Loucy (cell line): ENCODE data around the gene BCL11A.

Experiments used
- H2AFZ ChIP-seq: fragments of 200-600 bp; sonication (generic); 2 replicates; pipeline ENCODE4 v1.6.0; 2016; ENCODE audit warnings: antibody characterized with exemption, mild to moderate bottlenecking, low read length, moderate library complexity
- H3F3A ChIP-seq: fragments of 200-600 bp; 2 replicates; pipeline ENCODE4 v1.6.0; 2016; ENCODE audit warnings: antibody characterized with exemption, low read depth, mild to moderate bottlenecking
- H3K27me3 ChIP-seq: fragments of 200-600 bp; sonication (generic); 2 replicates; pipeline ENCODE4 v1.6.1; 2014; ENCODE audit warnings: low read length, mild to moderate bottlenecking; ENCODE audit not compliant: insufficient read depth, poor library complexity, severe bottlenecking
- H3K36me3 ChIP-seq: fragments of 200-600 bp; sonication (generic); 2 replicates; pipeline ENCODE4 v1.6.1; 2016; ENCODE audit warnings: low read length; ENCODE audit not compliant: insufficient read depth
- H3K4me1 ChIP-seq: fragments of 200-600 bp; sonication (generic); 2 replicates; pipeline ENCODE4 v1.5.1; 2014; ENCODE audit warnings: low read length, mild to moderate bottlenecking; ENCODE audit not compliant: insufficient read depth, poor library complexity, severe bottlenecking
- H3K4me2 ChIP-seq: fragments of 200-600 bp; sonication (generic); 2 replicates; pipeline ENCODE4 v1.6.0; 2014; ENCODE audit warnings: antibody characterized with exemption, low read length, low read depth, mild to moderate bottlenecking; ENCODE audit not compliant: poor library complexity, severe bottlenecking
- H3K4me3 ChIP-seq: fragments of 200-600 bp; sonication (generic); 2 replicates; pipeline ENCODE4 v1.5.1; 2014; ENCODE audit warnings: low read length, mild to moderate bottlenecking, mixed read lengths; ENCODE audit not compliant: poor library complexity, severe bottlenecking
- H3K79me2 ChIP-seq: fragments of 200-600 bp; sonication (generic); 2 replicates; pipeline ENCODE4 v1.6.1; 2014; ENCODE audit warnings: low read length; ENCODE audit not compliant: insufficient read depth
- H3K9ac ChIP-seq: fragments of 200-600 bp; sonication (generic); 2 replicates; pipeline ENCODE4 v1.6.0; 2014; ENCODE audit warnings: mild to moderate bottlenecking, low read depth, low read length, moderate library complexity; ENCODE audit not compliant: poor library complexity, severe bottlenecking
- H3K9me2 ChIP-seq: fragments of 200-600 bp; sonication (generic); replicated peaks from 2 replicates; pipeline ENCODE4 v1.6.1; 2016; ENCODE audit warnings: low read depth, low read length, mixed read lengths
- H3K9me3 ChIP-seq: fragments of 200-600 bp; sonication (generic); 2 replicates; pipeline ENCODE4 v1.6.1; 2014; ENCODE audit warnings: mild to moderate bottlenecking, antibody characterized with exemption, low read length, low read depth; ENCODE audit not compliant: insufficient read depth
- H4K20me1 ChIP-seq: fragments of 200-600 bp; sonication (generic); 2 replicates; pipeline ENCODE4 v1.6.0; 2014; ENCODE audit warnings: antibody characterized with exemption, low read length, mild to moderate bottlenecking; ENCODE audit not compliant: insufficient read depth, poor library complexity, severe bottlenecking
- EZH2phosphoT487 ChIP-seq: fragments of 200-600 bp; IDR thresholded peaks from 2 replicates; pipeline ENCODE4 v1.6.1; 2018; ENCODE audit warnings: antibody characterized with exemption, mild to moderate bottlenecking, moderate library complexity, borderline replicate concordance
- TF ChIP-seq, protein P1 (sequence below): fragments of 200-600 bp; sonication (generic); conservative IDR thresholded peaks from 2 replicates; pipeline ENCODE4 v1.5.1; 2014; ENCODE audit warnings: mild to moderate bottlenecking, antibody characterized with exemption, low read length

The BCL11A gene

DNA sequence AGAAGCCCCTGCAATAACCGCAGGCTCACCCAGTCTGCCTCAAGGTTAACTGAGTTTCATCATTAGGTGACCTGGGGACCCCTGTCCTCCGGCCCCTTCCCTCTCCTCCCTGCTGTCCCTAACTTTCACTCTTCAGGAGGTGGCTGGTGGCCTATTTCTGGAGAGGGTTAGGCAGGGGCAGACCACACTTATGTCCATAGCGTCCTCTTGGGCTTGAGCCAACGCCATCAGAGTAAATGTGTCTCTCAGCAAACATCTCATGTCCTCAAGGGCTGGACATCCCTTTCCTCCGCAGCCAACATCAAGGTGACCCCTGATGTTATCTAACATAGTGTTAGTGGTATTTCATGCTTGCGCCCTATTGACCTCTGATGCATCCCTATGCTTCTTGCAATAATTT, 114.8 kb downstream of the BCL11A start:
- Histone ChIP-seq H3K79me2 (no peaks in the 10 kb centered on the region), H3K27me3 (no peaks in the 10 kb centered on the region), H3K4me2 (no peak overlapping the region), H3K4me1 (no peaks in the 10 kb centered on the region), H2AFZ (no peak overlapping the region), H3K4me3 (no peak overlapping the region), H3F3A (no peaks in the 10 kb centered on the region), H3K9me3 (no peaks in the 10 kb centered on the region), H3K9me2 (no peaks in the 10 kb centered on the region), H4K20me1 (no peaks in the 10 kb centered on the region), H3K36me3 (no peaks in the 10 kb centered on the region), H3K9ac (no peak overlapping the region)
- TF ChIP-seq, protein P1, sequence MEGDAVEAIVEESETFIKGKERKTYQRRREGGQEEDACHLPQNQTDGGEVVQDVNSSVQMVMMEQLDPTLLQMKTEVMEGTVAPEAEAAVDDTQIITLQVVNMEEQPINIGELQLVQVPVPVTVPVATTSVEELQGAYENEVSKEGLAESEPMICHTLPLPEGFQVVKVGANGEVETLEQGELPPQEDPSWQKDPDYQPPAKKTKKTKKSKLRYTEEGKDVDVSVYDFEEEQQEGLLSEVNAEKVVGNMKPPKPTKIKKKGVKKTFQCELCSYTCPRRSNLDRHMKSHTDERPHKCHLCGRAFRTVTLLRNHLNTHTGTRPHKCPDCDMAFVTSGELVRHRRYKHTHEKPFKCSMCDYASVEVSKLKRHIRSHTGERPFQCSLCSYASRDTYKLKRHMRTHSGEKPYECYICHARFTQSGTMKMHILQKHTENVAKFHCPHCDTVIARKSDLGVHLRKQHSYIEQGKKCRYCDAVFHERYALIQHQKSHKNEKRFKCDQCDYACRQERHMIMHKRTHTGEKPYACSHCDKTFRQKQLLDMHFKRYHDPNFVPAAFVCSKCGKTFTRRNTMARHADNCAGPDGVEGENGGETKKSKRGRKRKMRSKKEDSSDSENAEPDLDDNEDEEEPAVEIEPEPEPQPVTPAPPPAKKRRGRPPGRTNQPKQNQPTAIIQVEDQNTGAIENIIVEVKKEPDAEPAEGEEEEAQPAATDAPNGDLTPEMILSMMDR, result no peak
- TF ChIP-seq EZH2phosphoT487, result no peak

DNA sequence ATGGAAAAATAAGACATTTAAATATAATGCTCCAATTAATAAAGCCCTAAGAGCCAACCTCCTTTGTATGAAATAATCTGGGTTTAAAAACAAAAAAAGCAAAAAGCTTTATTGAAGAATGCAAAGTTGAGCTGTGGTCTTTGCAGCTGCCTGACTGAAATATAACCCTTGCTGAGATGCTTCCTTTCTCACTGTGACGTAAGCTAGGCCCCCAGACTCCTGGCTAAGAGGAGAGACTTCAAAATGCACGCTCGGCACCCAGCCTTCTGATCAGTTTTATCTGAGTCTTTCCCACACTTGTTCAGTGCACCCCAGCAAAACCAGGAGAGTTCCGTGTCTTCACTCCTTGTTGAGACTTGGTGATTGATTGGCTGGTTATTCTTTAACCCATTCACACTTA, 115.3 kb downstream of the BCL11A start:
- Histone ChIP-seq H3K4me3 (no peak overlapping the region), H3K9me2 (no peaks in the 10 kb centered on the region), H3K36me3 (no peaks in the 10 kb centered on the region), H4K20me1 (no peaks in the 10 kb centered on the region), H3K4me1 (no peaks in the 10 kb centered on the region), H2AFZ (no peak overlapping the region), H3F3A (no peaks in the 10 kb centered on the region), H3K9ac (no peak overlapping the region), H3K9me3 (no peaks in the 10 kb centered on the region), H3K27me3 (no peaks in the 10 kb centered on the region), H3K79me2 (no peaks in the 10 kb centered on the region), H3K4me2 (no peak overlapping the region)
- TF ChIP-seq, protein P1, result no peak
- TF ChIP-seq EZH2phosphoT487, result no peak

DNA sequence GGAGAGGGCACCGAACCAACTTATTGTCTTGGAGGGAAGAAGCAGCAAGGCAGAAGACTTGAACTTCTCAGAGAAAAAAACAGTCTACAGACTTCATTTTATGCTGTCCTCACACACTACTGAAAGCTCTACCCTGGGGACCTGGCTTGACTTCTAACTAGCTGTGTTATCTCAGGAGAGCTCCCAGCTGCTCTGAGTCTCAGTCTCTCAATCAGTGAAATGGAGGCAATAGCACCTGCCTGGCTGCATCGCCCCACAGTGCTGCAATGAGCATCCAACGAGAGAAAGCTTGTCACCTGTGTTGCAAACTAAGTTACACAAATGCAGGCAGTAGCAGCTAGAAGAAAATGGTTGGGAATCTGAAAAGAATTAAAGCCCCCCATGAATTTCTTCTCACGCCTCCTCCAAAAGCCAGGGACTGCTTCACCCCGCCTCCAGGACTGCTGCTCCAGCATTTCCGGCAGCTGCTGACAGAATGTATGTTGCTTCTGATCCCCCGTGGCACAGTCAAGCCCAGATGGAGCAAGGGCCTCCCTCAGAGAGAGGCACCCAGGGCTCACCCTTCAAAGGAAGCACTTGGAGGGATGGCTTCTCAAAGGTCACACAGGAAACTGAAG, 116.3 kb downstream of the BCL11A start:
- no peak for TF ChIP-seq EZH2phosphoT487
- TF ChIP-seq, protein P1, result no peak
- no peak overlapping the region for H2AFZ ChIP-seq
- no peaks in the 10 kb centered on the region for H3K79me2 ChIP-seq
- H3K4me2 ChIP-seq, result no peak overlapping the region
- no peaks in the 10 kb centered on the region for H3F3A ChIP-seq
- no peaks in the 10 kb centered on the region for H3K9me2 ChIP-seq
- H3K4me3 ChIP-seq, result no peak overlapping the region
- no peaks in the 10 kb centered on the region for H3K27me3 ChIP-seq
- no peaks in the 10 kb centered on the region for H3K36me3 ChIP-seq
- H3K9me3 ChIP-seq, result no peaks in the 10 kb centered on the region
- no peaks in the 10 kb centered on the region for H3K4me1 ChIP-seq
- H4K20me1 ChIP-seq, result no peaks in the 10 kb centered on the region
- H3K9ac ChIP-seq, result no peak overlapping the region
